PFSK-1 (cell line): ENCODE measurements around the gene AMPD3.

Source experiments
- POLR2AphosphoS5 ChIP-seq: IDR thresholded peaks from 2 replicates; pipeline ENCODE4 v1.6.1; 2012; ENCODE audit warnings: low read depth, mild to moderate bottlenecking, control low read depth, low read length, moderate library complexity
- REST ChIP-seq, 2 experiments: IDR thresholded peaks; 2 replicates each; pipeline versions ENCODE4 v1.6.1 to v1.8.0; 2011 to 2012; ENCODE audit warnings: low read depth in 2 of 2, low read length in 2 of 2, control low read depth in 1 of 2, inconsistent platforms in 1 of 2, mild to moderate bottlenecking in 1 of 2, moderate library complexity in 1 of 2; ENCODE audit not compliant: insufficient read depth in 1 of 2
- SIN3A ChIP-seq: IDR thresholded peaks from 2 replicates; pipeline ENCODE4 v1.6.1; 2012; ENCODE audit warnings: mild to moderate bottlenecking, low read length, moderate library complexity, borderline replicate concordance; ENCODE audit not compliant: insufficient read depth
- TAF1 ChIP-seq: IDR thresholded peaks from 2 replicates; pipeline ENCODE4 v1.6.1; 2012; ENCODE audit warnings: low read length, control low read depth, borderline replicate concordance; ENCODE audit not compliant: insufficient read depth

- TF ChIP-seq TAF1 (no peak), REST (IDR thresholded peaks at IDR 0.05; ENCODE audit: insufficient read depth in 1 of 2, low read depth in 2 of 2, low read length in 2 of 2) (no peak), POLR2AphosphoS5 (no peak), SIN3A (no peak)
Measured at GRCh38 chr11:10405865-10406592, 49.0 kb upstream of the AMPD3 start.
